Activated CD4-positive, CD25-positive, alpha-beta regulatory T cell treated with anti-CD3 and anti-CD28 coated beads, Interleukin-2, amount 50 U/mL, for 16 hours (primary cell): ENCODE data around the gene ZNF536.
"Not testable (repeated sequence)": the region's sequence is repeated elsewhere in the genome, so short reads cannot be mapped to it uniquely, and the experiment has no call there.

ENCODE experiments used
- DNase-seq: peaks from one replicate; pipeline ENCODE4 v3.0.0-alpha.2; 2020; ENCODE audit warnings: low read depth, low spot score

The ZNF536 gene

GRCh38 chr19:30417166-30417565, 45.0 kb downstream of the ZNF536 start:
- DNase-seq: not testable (repeated sequence)

- no peak for DNase-seq
These were observed 47.5 kb downstream of the ZNF536 start for GRCh38 chr19:30419568-30420180.

GRCh38 chr19:30420316-30420715, 48.1 kb downstream of the ZNF536 start:
- no peak for DNase-seq

GRCh38 chr19:30420881-30421280, 48.7 kb downstream of the ZNF536 start:
- no peak for DNase-seq

- DNase-seq: no peak
These were observed 49.4 kb downstream of the ZNF536 start for GRCh38 chr19:30421571-30421970.

GRCh38 chr19:30423481-30423880, 51.3 kb downstream of the ZNF536 start:
- DNase-seq: no peak

- no peak for DNase-seq
These were observed 54.0 kb downstream of the ZNF536 start for GRCh38 chr19:30425885-30426838.

- DNase-seq: no peak
These were observed 54.7 kb downstream of the ZNF536 start for GRCh38 chr19:30426864-30427263.

- DNase-seq: no peak
These were observed 56.0 kb downstream of the ZNF536 start for GRCh38 chr19:30428092-30428680.

- no peak for DNase-seq
These were observed 56.7 kb downstream of the ZNF536 start for GRCh38 chr19:30428844-30429243.

- no peak for DNase-seq
These were observed 58.1 kb downstream of the ZNF536 start for GRCh38 chr19:30430206-30430734.

GRCh38 chr19:30431591-30431990, 59.4 kb downstream of the ZNF536 start:
- no peak for DNase-seq

- no peak for DNase-seq
These were observed 62.8 kb downstream of the ZNF536 start for GRCh38 chr19:30434797-30435594.

GRCh38 chr19:30437869-30438268, 65.7 kb downstream of the ZNF536 start:
- no peak for DNase-seq

- DNase-seq: no peak
These were observed 67.1 kb downstream of the ZNF536 start for GRCh38 chr19:30439310-30439709.

- DNase-seq: no peak
These were observed 68.8 kb downstream of the ZNF536 start for GRCh38 chr19:30441011-30441410.

GRCh38 chr19:30442674-30443073, 70.5 kb downstream of the ZNF536 start:
- DNase-seq: no peak

- DNase-seq: no peak
These were observed 71.5 kb downstream of the ZNF536 start for GRCh38 chr19:30443531-30444252.

- DNase-seq: no peak
These were observed 72.1 kb downstream of the ZNF536 start for GRCh38 chr19:30444253-30444671.

- DNase-seq: no peak
These were observed 72.6 kb downstream of the ZNF536 start for GRCh38 chr19:30444686-30445232.
